Ishikawa (cell line): Measurements from ENCODE around the gene MMP26.

ENCODE experiments used
- CEBPB ChIP-seq: IDR thresholded peaks from 2 replicates; pipeline ENCODE4 v1.6.1; 2012
- CREB1 ChIP-seq: IDR thresholded peaks from 2 replicates; pipeline ENCODE4 v1.6.1; 2012; ENCODE audit warnings: low read depth
- EGR1 ChIP-seq: IDR thresholded peaks from 2 replicates; pipeline ENCODE4 v1.6.1; 2012
- EP300 ChIP-seq: IDR thresholded peaks from 2 replicates; pipeline ENCODE4 v1.6.1; 2012; ENCODE audit warnings: borderline replicate concordance
- FOXM1 ChIP-seq: IDR thresholded peaks from 2 replicates; pipeline ENCODE4 v1.6.1; 2012; ENCODE audit warnings: low read depth, borderline replicate concordance
- MAX ChIP-seq: IDR thresholded peaks from 2 replicates; pipeline ENCODE4 v1.6.1; 2012
- NFIC ChIP-seq: IDR thresholded peaks from 2 replicates; pipeline ENCODE4 v1.6.1; 2012
- RAD21 ChIP-seq: IDR thresholded peaks from 2 replicates; pipeline ENCODE4 v1.6.1; 2012; ENCODE audit warnings: low read depth
- REST ChIP-seq: IDR thresholded peaks from 2 replicates; pipeline ENCODE4 v1.6.1; 2012; ENCODE audit warnings: low read depth, mild to moderate bottlenecking
- TAF1 ChIP-seq: IDR thresholded peaks from 2 replicates; pipeline ENCODE4 v1.6.1; 2012; ENCODE audit warnings: low read depth, mild to moderate bottlenecking
- TCF12 ChIP-seq: IDR thresholded peaks from 2 replicates; pipeline ENCODE4 v1.6.1; 2012; ENCODE audit warnings: low read depth
- TEAD4 ChIP-seq: IDR thresholded peaks from 2 replicates; pipeline ENCODE4 v1.6.1; 2012
- USF1 ChIP-seq: IDR thresholded peaks from 2 replicates; pipeline ENCODE4 v1.6.1; 2012
- YY1 ChIP-seq: IDR thresholded peaks from 2 replicates; pipeline ENCODE4 v1.6.1; 2012; ENCODE audit warnings: low read depth
- ZBTB7A ChIP-seq: IDR thresholded peaks from 2 replicates; pipeline ENCODE4 v1.6.1; 2012; ENCODE audit warnings: low read depth

Gene MMP26

GRCh38 chr11:4704054-4704789, at the start of gene MMP26:
Gene MMP26, plus strand, starts transcription at chr11:4704784.
- TF ChIP-seq TAF1: no peak
- no peak for TF ChIP-seq CEBPB
- no peak for TF ChIP-seq MAX
- no peak for TF ChIP-seq NFIC
- TF ChIP-seq CREB1: no peak
- no peak for TF ChIP-seq TCF12
- no peak for TF ChIP-seq EGR1
- no peak for TF ChIP-seq EP300
- TF ChIP-seq USF1: no peak
- no peak for TF ChIP-seq REST
- TF ChIP-seq RAD21: no peak
- no peak for TF ChIP-seq ZBTB7A
- TF ChIP-seq YY1: no peak
- TF ChIP-seq FOXM1: no peak
- TF ChIP-seq TEAD4: no peak

GRCh38 chr11:4658629-4659445, 45.7 kb upstream of the MMP26 start:
- TF ChIP-seq RAD21 (no peak), CEBPB (no peak), TEAD4 (no peak), EGR1 (no peak), TCF12 (no peak)

- TF ChIP-seq EP300: no peak
- no peak for TF ChIP-seq NFIC
- TF ChIP-seq MAX: no peak
- TF ChIP-seq FOXM1: no peak
- TF ChIP-seq TAF1: no peak
- no peak for TF ChIP-seq TEAD4
- TF ChIP-seq USF1: no peak
- no peak for TF ChIP-seq CEBPB
- TF ChIP-seq ZBTB7A: no peak
- TF ChIP-seq EGR1: no peak
- TF ChIP-seq YY1: no peak
Observed at GRCh38 chr11:4662876-4663275, 41.7 kb upstream of the MMP26 start.

GRCh38 chr11:4664183-4664582, 40.4 kb upstream of the MMP26 start:
- no peak for TF ChIP-seq RAD21
- TF ChIP-seq EP300: no peak
- no peak for TF ChIP-seq TCF12
- no peak for TF ChIP-seq YY1
- TF ChIP-seq CEBPB: no peak
- no peak for TF ChIP-seq NFIC
- no peak for TF ChIP-seq CREB1
- no peak for TF ChIP-seq MAX
- TF ChIP-seq ZBTB7A: no peak
- no peak for TF ChIP-seq REST
- no peak for TF ChIP-seq TAF1
- TF ChIP-seq FOXM1: no peak
- no peak for TF ChIP-seq TEAD4
- TF ChIP-seq EGR1: no peak
- TF ChIP-seq USF1: no peak

GRCh38 chr11:4664786-4665185, 39.8 kb upstream of the MMP26 start:
- TF ChIP-seq TEAD4 (no peak), YY1 (no peak), TAF1 (no peak), USF1 (no peak), NFIC (no peak), FOXM1 (no peak), MAX (no peak), REST (no peak), TCF12 (no peak), ZBTB7A (no peak), CEBPB (no peak), CREB1 (no peak)
